ENCODE data around the gene BCAS3. TPM values are rescaled to one million over a fixed set of nuclear protein-coding genes. Genes with fewer than 3 reads are reported as not detected.

BCAS3 gene
- total RNA-seq, 1 donor from 2014 or later = 35.7 TPM

- DNase-seq (ENCODE audit: extremely low spot score, unreplicated experiment) = no peak
- H3K4me1 Mint-ChIP-seq (ENCODE audit: unreplicated experiment) = peaks cover 26% of the 10 kb centered on the region
- no peak overlapping the region for H3K4me3 Mint-ChIP-seq (ENCODE audit: unreplicated experiment)
- TF ChIP-seq, protein P1, sequence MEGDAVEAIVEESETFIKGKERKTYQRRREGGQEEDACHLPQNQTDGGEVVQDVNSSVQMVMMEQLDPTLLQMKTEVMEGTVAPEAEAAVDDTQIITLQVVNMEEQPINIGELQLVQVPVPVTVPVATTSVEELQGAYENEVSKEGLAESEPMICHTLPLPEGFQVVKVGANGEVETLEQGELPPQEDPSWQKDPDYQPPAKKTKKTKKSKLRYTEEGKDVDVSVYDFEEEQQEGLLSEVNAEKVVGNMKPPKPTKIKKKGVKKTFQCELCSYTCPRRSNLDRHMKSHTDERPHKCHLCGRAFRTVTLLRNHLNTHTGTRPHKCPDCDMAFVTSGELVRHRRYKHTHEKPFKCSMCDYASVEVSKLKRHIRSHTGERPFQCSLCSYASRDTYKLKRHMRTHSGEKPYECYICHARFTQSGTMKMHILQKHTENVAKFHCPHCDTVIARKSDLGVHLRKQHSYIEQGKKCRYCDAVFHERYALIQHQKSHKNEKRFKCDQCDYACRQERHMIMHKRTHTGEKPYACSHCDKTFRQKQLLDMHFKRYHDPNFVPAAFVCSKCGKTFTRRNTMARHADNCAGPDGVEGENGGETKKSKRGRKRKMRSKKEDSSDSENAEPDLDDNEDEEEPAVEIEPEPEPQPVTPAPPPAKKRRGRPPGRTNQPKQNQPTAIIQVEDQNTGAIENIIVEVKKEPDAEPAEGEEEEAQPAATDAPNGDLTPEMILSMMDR (IDR thresholded peaks at IDR 0.05) = no peak
- H3K36me3 Mint-ChIP-seq (ENCODE audit: unreplicated experiment) = peaks cover 16% of the 10 kb centered on the region
- no peak overlapping the region for H3K27ac Mint-ChIP-seq (ENCODE audit: unreplicated experiment)
- no peaks in the 10 kb centered on the region for H3K9me3 Mint-ChIP-seq (ENCODE audit: unreplicated experiment)
- no peaks in the 10 kb centered on the region for H3K27me3 Mint-ChIP-seq (ENCODE audit: unreplicated experiment)
Measured at GRCh38 chr17:61404913-61405685, 727.4 kb downstream of the BCAS3 start.

GRCh38 chr17:61405686-61406536, 728.3 kb downstream of the BCAS3 start:
- peaks cover 32% of the 10 kb centered on the region for H3K4me1 Mint-ChIP-seq (ENCODE audit: unreplicated experiment)
- peaks cover 16% of the 10 kb centered on the region for H3K36me3 Mint-ChIP-seq (ENCODE audit: unreplicated experiment)
- H3K27me3 Mint-ChIP-seq (ENCODE audit: unreplicated experiment) = no peaks in the 10 kb centered on the region
- no peaks in the 10 kb centered on the region for H3K9me3 Mint-ChIP-seq (ENCODE audit: unreplicated experiment)
- H3K4me3 Mint-ChIP-seq (ENCODE audit: unreplicated experiment) = no peak overlapping the region
- TF ChIP-seq, protein P1 (IDR thresholded peaks at IDR 0.05) = no peak
- DNase-seq (ENCODE audit: extremely low spot score, unreplicated experiment) = no peak
- no peak overlapping the region for H3K27ac Mint-ChIP-seq (ENCODE audit: unreplicated experiment)

- Mint-ChIP-seq H3K9me3 (ENCODE audit: unreplicated experiment) (no peaks in the 10 kb centered on the region), H3K27ac (ENCODE audit: unreplicated experiment) (no peak overlapping the region), H3K36me3 (ENCODE audit: unreplicated experiment) (peaks cover 14% of the 10 kb centered on the region), H3K4me1 (ENCODE audit: unreplicated experiment) (peaks cover 26% of the 10 kb centered on the region), H3K4me3 (ENCODE audit: unreplicated experiment) (no peak overlapping the region), H3K27me3 (ENCODE audit: unreplicated experiment) (no peaks in the 10 kb centered on the region)
- TF ChIP-seq, protein P1 (IDR thresholded peaks at IDR 0.05) = no peak
- no peak for DNase-seq (ENCODE audit: extremely low spot score, unreplicated experiment)
Measured at GRCh38 chr17:61406537-61406845, 728.8 kb downstream of the BCAS3 start.

GRCh38 chr17:61406971-61407911, 729.6 kb downstream of the BCAS3 start:
- H3K4me3 Mint-ChIP-seq (ENCODE audit: unreplicated experiment) = no peak overlapping the region
- DNase-seq (ENCODE audit: extremely low spot score, unreplicated experiment) = no peak
- no peaks in the 10 kb centered on the region for H3K27me3 Mint-ChIP-seq (ENCODE audit: unreplicated experiment)
- H3K36me3 Mint-ChIP-seq (ENCODE audit: unreplicated experiment) = peaks cover 14% of the 10 kb centered on the region
- TF ChIP-seq, protein P1 (IDR thresholded peaks at IDR 0.05) = no peak
- no peak overlapping the region for H3K27ac Mint-ChIP-seq (ENCODE audit: unreplicated experiment)
- H3K4me1 Mint-ChIP-seq (ENCODE audit: unreplicated experiment) = peaks cover 23% of the 10 kb centered on the region
- H3K9me3 Mint-ChIP-seq (ENCODE audit: unreplicated experiment) = no peaks in the 10 kb centered on the region
